ENCODE measurements around the gene CDC42SE1. TPM values are rescaled to one million over a fixed set of nuclear protein-coding genes. Genes with fewer than 3 reads are reported as not detected.

CDC42SE1 gene, protein sequence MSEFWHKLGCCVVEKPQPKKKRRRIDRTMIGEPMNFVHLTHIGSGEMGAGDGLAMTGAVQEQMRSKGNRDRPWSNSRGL
- 107 TPM for total RNA-seq
- 36.6 TPM for polyA plus RNA-seq (ENCODE audit: insufficient read depth, low read depth, low replicate concordance)
- long read RNA-seq, donor 1, transcript CDC42SE1-201 (5 exons, 3,045 nt): major isoform, 6 of 18 reads
- long read RNA-seq, donor 1, partial matches to known transcripts: 8 of 18 reads
- long read RNA-seq, donor 1, other reads (novel, unspliced or antisense): 0 of 18 reads
- long read RNA-seq, donor 2, transcript CDC42SE1-201 (5 exons, 3,045 nt): major isoform, 12 of 52 reads
- long read RNA-seq, donor 2, partial matches to known transcripts: 0 of 52 reads
- long read RNA-seq, donor 2, other reads (novel, unspliced or antisense): 38 of 52 reads
- long read RNA-seq, donor 3, transcript CDC42SE1-201 (5 exons, 3,045 nt): major isoform, 10 of 168 reads
- long read RNA-seq, donor 3, partial matches to known transcripts: 115 of 168 reads
- long read RNA-seq, donor 3, other reads (novel, unspliced or antisense): 39 of 168 reads
- long read RNA-seq, donor 4, partial matches to known transcripts: 97 of 100 reads
- long read RNA-seq, donor 4, other reads (novel, unspliced or antisense): 0 of 100 reads
- long read RNA-seq, donor 5, partial matches to known transcripts: 8 of 8 reads
- long read RNA-seq, donor 5, other reads (novel, unspliced or antisense): 0 of 8 reads
- long read RNA-seq, donor 6, partial matches to known transcripts: 0 of 4 reads
- long read RNA-seq, donor 6, other reads (novel, unspliced or antisense): 0 of 4 reads
- long read RNA-seq, donor 7, transcript CDC42SE1-201 (5 exons, 3,045 nt): major isoform, 25 of 62 reads
- long read RNA-seq, donor 7, partial matches to known transcripts: 5 of 62 reads
- long read RNA-seq, donor 7, other reads (novel, unspliced or antisense): 31 of 62 reads
- long read RNA-seq, donor 8, transcript CDC42SE1-201 (5 exons, 3,045 nt): major isoform, 10 of 11 reads
- long read RNA-seq, donor 8, partial matches to known transcripts: 0 of 11 reads
- long read RNA-seq, donor 8, other reads (novel, unspliced or antisense): 0 of 11 reads
- long read RNA-seq, donor 9, transcript CDC42SE1-201 (5 exons, 3,045 nt): major isoform, 5 of 81 reads
- long read RNA-seq, donor 9, partial matches to known transcripts: 74 of 81 reads
- long read RNA-seq, donor 9, other reads (novel, unspliced or antisense): 0 of 81 reads
- long read RNA-seq, donor 10, transcript CDC42SE1-201 (5 exons, 3,045 nt): major isoform, 8 of 17 reads
- long read RNA-seq, donor 10, partial matches to known transcripts: 6 of 17 reads
- long read RNA-seq, donor 10, other reads (novel, unspliced or antisense): 0 of 17 reads

DNA sequence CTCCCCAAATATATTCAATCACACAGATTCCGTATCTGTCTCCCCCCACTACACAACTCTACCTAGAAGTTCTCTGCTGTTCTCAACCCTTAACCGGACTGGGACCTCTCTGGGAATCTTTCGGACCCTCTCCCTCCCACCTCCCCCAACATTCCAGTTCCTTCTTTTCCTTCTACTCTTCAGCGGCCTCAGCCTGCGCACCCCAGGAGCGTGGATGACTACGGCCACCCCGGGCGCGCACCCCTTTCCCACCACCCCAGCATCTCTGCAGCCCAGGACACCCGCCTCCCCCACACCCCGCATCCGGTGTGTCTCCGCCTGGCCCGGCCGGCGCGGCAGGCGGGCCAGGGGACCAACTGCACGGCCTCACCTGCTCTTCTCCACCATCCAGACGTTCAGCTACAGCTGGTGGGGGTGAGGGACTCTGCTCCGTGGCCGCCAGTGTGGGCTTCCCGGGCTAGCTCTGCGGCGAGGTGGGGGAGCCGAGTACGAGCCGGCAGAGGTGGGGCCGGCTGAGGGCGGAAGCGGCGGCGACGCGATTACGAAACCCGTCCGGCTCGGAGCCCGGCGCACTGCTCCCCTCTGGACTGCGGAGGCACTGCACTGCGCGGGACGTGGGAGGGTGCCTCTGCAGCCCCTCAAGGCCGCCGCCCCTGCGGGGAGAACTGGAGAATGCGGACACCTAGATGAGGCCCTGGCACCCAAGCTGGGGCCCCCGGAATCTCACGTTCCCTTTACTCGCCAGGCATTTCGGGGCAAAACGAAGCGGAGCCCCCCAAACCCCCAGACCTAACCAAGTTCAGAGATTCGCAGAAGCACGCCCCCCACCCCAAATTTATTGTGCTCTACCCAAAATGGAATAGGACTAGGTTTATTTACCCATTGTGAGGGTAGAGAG, at the start of gene CDC42SE1:
Gene CDC42SE1, minus strand, starts transcription at position 514 of the 898 bp plus-strand sequence. CDS start 3,892 bp downstream, outside the sequence.
- H3K27me3 ChIP-seq (ENCODE audit: control insufficient read depth, insufficient read depth, low read length): no peaks in the 10 kb centered on the region
- H3K36me3 ChIP-seq (ENCODE audit: control insufficient read depth in 2 of 3, insufficient read depth in 3 of 3, low read length in 3 of 3): peaks cover 7 to 25% (median 14%) of the 10 kb centered on the region in 3 donors
- intact Hi-C loops (cut with DNase I): no loop called here
- DNase-seq (peak; percentile 90 to 97 (median 95)), FAIRE-seq (no peak)
- no peaks in the 10 kb centered on the region for H3K9me3 ChIP-seq (ENCODE audit: control insufficient read depth in 2 of 3, insufficient read depth in 1 of 3, low read length in 3 of 3)
- H3K4me1 ChIP-seq (ENCODE audit: control insufficient read depth in 2 of 3, insufficient read depth in 2 of 3, low read depth in 1 of 3, low read length in 3 of 3): peaks cover 4 to 20% (median 18%) of the 10 kb centered on the region in 3 donors
- peak within 1 kb of the TSS; percentile 97 to 98 for H3K27ac ChIP-seq (ENCODE audit: low read depth in 2 of 2, low read length in 2 of 2)
- H3K4me3 ChIP-seq (ENCODE audit: low read length in 3 of 3): peak within 1 kb of the TSS; percentile 86 to 99 (median 95)
- peak within 1 kb of the TSS; percentile 80 to 99 (median 92) for H3K9ac ChIP-seq (ENCODE audit: low read length in 3 of 3)
- TF ChIP-seq, protein P1, sequence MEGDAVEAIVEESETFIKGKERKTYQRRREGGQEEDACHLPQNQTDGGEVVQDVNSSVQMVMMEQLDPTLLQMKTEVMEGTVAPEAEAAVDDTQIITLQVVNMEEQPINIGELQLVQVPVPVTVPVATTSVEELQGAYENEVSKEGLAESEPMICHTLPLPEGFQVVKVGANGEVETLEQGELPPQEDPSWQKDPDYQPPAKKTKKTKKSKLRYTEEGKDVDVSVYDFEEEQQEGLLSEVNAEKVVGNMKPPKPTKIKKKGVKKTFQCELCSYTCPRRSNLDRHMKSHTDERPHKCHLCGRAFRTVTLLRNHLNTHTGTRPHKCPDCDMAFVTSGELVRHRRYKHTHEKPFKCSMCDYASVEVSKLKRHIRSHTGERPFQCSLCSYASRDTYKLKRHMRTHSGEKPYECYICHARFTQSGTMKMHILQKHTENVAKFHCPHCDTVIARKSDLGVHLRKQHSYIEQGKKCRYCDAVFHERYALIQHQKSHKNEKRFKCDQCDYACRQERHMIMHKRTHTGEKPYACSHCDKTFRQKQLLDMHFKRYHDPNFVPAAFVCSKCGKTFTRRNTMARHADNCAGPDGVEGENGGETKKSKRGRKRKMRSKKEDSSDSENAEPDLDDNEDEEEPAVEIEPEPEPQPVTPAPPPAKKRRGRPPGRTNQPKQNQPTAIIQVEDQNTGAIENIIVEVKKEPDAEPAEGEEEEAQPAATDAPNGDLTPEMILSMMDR (IDR thresholded peaks at IDR 0.05; ENCODE audit: borderline replicate concordance, extremely low read depth, insufficient read depth): peak; percentile 75

DNA sequence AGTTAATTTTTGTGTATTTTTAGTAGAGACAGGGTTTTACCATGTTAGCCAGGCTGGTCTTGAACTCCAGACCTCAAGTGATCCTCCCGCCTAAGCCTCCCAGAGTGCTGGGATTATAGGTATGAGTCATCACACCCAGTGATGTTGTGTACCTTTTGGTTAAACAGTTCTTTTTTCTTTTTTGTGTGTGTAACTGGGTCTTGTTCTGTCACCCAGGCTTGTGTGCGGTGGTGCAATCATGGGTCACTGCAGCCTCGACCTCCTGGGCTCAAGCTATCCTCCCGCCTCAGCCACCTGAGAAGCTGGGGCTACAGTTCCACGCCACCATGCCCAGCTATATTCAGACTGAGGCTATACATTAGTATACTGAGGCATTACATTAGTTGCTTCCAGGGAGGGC, 48.9 kb upstream of the CDC42SE1 start:
- no peak for FAIRE-seq
- Histone ChIP-seq H3K9me3 (ENCODE audit: control insufficient read depth in 2 of 3, insufficient read depth in 1 of 3, low read length in 3 of 3) (no peaks in the 10 kb centered on the region), H3K27me3 (ENCODE audit: control insufficient read depth, insufficient read depth, low read length) (no peaks in the 10 kb centered on the region), H3K4me3 (ENCODE audit: low read length in 3 of 3) (no peak overlapping the region), H3K9ac (ENCODE audit: low read length in 3 of 3) (no peak overlapping the region), H3K36me3 (ENCODE audit: control insufficient read depth in 2 of 3, insufficient read depth in 3 of 3, low read length in 3 of 3) (peaks cover 0 to 6% (median 3%) of the 10 kb centered on the region in 3 donors), H3K27ac (ENCODE audit: low read depth in 2 of 2, low read length in 2 of 2) (no peak overlapping the region), H3K4me1 (ENCODE audit: control insufficient read depth in 2 of 3, insufficient read depth in 2 of 3, low read depth in 1 of 3, low read length in 3 of 3) (no peaks in the 10 kb centered on the region)
- TF ChIP-seq, protein P1 (IDR thresholded peaks at IDR 0.05; ENCODE audit: borderline replicate concordance, extremely low read depth, insufficient read depth): no peak
- intact Hi-C loops (cut with DNase I): loop anchor here (10.0 kb wide), 1 partner anchor 46 kb away; the partner anchor contains the start of gene TNFAIP8L2
- peak in 1 of 5 donors; percentile 17 for DNase-seq
